HG03159 (cell line): ENCODE data around the gene EPB41L1.

Experiments used
- ATAC-seq: cut with Tn5 transposase; IDR thresholded peaks from one replicate; pipeline ENCODE4 v1.9.1; 2021; ENCODE audit warnings: mild to moderate bottlenecking, moderate library complexity; ENCODE audit not compliant: unreplicated experiment

Gene EPB41L1

DNA sequence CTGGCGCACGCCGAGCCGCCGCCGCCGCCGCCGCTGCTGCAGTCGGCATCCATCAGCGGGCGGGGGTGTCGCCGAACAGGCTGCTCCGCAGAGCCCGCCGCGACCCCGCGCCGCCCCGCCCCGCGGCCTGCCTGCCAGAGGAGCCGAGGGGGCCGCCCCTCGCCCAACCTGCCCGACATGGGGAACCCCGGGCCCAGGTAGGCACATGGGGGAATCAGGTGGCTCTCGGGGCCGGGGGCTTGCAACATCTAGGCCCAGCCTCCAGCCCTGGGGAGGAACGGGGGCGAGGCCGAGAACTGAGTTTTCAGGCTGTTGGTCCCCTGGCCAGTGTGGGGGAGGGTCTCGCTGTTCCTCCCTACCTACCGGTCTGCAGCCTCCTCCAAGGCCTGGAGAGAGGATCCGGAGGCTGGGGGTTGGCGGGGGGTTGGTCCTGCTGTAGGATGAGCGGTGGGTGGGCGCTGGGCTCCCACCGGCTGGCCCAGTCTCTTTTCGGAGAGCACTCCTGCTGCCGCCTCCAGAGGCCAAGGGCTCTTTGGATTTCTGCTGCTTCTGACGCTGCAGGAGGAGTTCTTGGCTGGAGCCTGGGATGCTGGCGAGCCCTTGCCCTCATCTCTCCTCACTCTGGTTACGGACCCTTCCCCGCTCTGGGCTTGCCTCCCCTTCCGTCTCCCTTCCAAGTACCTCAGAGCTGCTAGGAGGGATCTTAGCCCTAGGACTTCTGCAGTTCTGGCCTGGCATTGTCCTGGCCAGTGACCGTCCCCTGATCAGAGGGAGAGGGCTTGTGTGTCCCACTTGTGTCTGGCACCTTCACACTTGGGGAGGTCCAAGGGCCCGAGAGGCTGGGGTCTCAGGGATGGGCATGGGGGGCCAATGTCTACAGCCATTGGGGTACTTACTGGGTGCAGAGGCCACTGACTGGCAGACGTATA is at the start of gene EPB41L1:
Gene EPB41L1, plus strand, starts transcription at position 41 of the 929 bp plus-strand sequence. CDS start 19,038 bp downstream, outside the sequence.
- ATAC-seq, result no peak

DNA sequence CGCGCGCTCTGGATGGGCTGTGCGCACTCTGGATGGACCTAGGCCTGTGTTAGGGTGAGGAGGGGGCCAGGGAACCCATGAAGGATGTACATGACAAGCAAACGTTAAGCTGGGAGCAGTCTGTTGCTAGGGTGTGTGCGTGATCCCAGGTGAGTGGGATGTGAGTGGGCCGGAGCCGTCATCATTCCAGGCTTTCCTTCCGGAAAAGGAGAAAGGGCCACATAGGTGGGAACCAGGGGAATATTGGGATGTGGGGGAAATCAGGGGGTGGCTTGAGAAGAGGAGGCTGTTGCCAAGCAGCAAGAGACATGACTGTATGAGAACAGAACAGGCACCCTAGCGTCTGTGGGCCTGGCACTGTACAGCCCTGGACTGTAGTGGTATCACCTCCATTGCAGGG is 49.7 kb upstream of the EPB41L1 start:
- ATAC-seq, result no peak

GRCh38 chr20:36105711-36106226 is 48.8 kb upstream of the EPB41L1 start:
- ATAC-seq, result no peak

- ATAC-seq, result no peak
These were observed 47.9 kb upstream of the EPB41L1 start for GRCh38 chr20:36106606-36107005.

DNA sequence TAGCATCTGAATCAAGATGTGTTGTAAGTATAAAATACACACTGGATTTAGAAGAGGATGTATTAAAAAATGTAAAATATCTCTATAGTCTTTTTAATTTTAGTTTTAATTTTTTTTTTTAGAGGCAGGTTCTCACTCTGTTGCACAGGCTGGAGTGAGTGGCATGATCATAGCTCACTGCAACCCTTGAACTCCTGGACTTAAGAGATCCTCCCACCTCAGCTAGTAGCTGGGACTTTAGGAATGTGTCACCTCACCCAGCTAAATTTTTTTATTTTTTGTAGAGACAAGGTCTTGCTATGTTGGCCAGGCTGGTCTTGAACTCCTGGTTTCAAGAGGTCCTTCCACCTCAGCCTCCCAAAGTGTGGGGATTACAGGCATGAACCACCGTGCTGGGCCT is 46.7 kb upstream of the EPB41L1 start:
- no peak for ATAC-seq

- ATAC-seq, result no peak
These were observed 45.1 kb upstream of the EPB41L1 start for GRCh38 chr20:36109251-36109947.

- no peak for ATAC-seq
These were observed 43.5 kb upstream of the EPB41L1 start for GRCh38 chr20:36110994-36111393.

DNA sequence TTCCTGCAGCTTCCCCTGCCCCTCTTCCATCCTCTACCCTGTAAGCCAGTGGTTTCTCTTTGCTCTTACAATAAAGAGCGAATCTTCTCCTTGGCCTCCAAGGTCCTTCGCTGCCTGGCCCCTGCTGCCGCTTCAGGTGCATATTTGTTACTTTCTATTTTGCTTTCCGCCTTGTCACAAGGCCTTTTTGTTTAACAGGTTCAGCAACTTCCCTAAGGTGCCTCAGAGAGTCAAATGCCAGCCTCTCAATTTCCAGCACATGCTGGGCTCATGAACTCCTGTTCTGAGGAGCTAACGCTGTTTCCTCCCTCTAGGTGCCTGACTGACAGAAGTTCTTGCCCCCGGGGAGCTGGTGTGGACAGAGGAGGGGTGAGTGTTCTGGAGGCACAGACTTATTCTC is 42.4 kb upstream of the EPB41L1 start:
- no peak for ATAC-seq

- no peak for ATAC-seq
These were observed 41.5 kb upstream of the EPB41L1 start for GRCh38 chr20:36113036-36113435.

GRCh38 chr20:36113566-36114250 is 40.8 kb upstream of the EPB41L1 start:
- ATAC-seq, result no peak

- ATAC-seq, result no peak
These were observed 39.8 kb upstream of the EPB41L1 start for GRCh38 chr20:36114707-36115106.

DNA sequence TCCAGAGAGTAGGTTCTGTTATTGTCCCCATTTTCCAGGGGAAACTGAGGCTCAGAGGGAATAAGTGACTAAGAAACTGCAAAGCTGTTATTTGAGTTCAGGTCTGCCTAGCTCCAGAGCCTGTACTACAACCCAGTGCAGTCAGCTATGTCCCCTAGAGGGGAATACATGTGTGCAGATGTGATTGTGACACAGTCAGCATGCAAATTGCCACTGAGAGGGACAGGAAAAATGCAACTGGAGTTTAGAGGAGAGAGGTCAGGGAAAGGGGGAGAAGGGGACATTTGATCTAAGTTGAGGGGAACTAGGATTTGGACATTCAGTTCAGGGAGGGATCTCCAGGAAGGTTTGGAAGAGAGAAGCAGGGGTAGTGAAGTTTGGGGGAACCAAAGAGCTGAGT is 38.6 kb upstream of the EPB41L1 start:
- ATAC-seq, result no peak

DNA sequence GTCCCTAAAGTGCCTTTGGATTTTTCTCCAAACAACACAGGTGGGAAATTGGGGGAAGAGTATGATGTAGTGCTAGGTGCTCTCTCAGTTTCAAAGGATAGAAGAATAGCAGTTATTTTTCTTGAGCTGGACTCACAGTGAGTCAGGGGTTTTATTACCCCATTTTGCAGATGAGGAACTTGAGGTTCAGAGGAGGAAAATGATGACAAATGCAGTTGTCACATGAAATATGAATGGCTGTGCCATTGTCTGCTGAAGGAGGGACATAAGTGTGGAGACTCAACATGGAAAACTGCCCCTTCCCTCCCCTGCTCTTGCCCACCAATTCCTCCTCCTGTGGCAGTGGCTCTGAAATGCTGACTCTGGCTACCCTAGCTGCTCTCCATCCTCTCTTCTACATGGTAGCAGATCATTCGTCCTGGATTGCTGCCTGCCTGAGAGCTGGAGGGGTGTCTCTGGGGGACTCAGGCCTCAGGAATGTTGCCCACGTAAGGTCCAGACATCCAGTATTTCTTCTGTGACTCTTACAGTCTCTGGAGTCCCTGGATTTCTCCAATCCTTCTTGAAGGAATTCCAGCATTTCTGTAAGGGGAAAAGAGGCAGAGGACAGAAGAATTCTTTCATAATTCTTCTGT is 37.6 kb upstream of the EPB41L1 start:
- no peak for ATAC-seq

- ATAC-seq, result no peak
These were observed 36.9 kb upstream of the EPB41L1 start for GRCh38 chr20:36117638-36118037.

- ATAC-seq, result no peak
These were observed 36.2 kb upstream of the EPB41L1 start for GRCh38 chr20:36118371-36118770.

- no peak for ATAC-seq
These were observed 35.0 kb upstream of the EPB41L1 start for GRCh38 chr20:36119537-36119936.

GRCh38 chr20:36120241-36120640 is 34.3 kb upstream of the EPB41L1 start:
- no peak for ATAC-seq

DNA sequence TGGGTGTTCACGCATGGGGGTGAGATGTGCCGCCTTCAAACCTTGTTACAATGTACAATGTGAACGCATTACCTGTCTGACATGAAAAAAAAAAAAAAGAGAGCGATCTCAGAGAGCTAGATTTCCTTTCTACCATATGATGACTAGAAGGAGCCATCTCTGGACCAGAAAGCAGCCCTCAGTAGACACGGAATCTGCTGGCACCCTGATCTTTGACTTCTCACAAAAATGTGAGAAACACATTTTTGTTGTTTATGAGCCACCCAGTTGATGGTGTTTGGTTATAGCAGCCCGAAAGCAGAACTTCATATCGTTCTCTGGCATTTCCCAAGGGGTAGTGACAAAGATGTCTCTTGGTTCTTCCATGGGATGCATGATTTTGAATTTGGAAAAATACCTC is 33.5 kb upstream of the EPB41L1 start:
- no peak for ATAC-seq

DNA sequence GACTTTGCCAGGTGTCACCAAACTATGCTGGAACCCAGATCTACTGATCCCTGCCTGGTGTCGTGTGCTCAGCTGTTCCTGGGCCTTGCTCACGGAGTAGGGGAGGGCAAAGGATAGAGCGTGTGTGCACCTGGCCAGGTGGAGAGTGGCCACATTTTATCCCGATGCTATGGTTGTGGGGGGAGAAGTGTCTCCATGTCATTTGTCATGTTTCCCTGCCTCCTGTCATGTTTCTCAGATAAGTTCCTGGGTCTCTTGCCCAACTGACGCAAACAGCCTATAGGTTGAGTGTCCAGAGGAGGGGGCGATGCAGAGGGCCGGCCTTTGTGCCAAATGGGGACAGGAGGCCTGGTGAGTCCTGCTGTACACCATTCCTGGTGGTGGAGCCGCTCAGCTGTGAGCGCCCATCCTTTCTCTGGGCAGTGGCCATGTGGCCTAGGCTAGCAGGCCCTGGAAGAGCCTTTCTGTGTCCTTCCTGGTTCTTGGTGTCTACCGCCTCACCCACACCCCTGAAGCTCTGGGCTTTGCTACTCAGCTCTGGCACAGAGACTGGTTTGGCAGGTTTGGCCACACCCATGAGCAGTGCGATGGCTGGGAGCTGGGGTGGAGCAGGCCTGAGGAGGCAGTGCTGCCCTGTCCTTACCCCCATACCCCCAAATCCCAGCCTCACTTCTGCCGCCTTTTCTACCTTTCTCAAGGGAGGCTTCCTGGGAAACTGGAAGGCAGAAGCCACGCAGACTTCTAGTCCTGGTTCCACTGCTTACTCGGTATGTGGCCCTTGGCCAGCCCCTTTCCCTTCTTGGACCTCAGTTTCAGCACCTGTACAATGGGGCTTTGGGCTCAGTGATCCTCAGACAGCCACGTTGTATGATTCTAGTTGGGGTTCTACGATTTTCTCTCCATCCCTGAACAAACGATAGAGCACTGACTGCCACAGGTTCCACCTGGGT is 32.3 kb upstream of the EPB41L1 start:
- ATAC-seq, result no peak

DNA sequence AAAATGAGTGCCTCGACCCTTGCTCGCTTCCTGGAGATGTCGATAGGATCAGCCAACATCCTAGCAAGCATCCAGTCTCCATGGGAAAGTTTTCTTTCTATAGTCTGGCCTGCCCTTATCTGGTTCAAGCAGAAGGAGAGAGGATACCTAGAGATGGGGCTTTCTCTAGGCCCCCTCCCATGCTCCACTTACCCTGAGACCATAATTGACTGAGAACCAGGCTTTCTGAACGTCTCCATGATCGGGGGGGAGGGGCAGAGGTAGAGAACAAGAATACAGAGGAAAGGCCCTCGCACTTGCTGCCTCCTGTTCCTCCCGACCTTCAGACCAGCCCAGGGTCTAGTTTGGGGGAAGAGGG is 31.6 kb upstream of the EPB41L1 start:
- no peak for ATAC-seq
